HG02852 (cell line): ENCODE measurements around the gene TBC1D5.

Experiments used
- ATAC-seq: cut with Tn5 transposase; IDR thresholded peaks from one replicate; pipeline ENCODE4 v1.9.1; 2021; ENCODE audit warnings: mild to moderate bottlenecking, moderate library complexity; ENCODE audit not compliant: unreplicated experiment

The TBC1D5 gene

GRCh38 chr3:17258823-17259436 lies 483.5 kb downstream of the TBC1D5 start:
- ATAC-seq = no peak

- ATAC-seq = no peak
Observed at GRCh38 chr3:17257269-17257668, 485.2 kb downstream of the TBC1D5 start.

GRCh38 chr3:17243621-17244020 lies 498.8 kb downstream of the TBC1D5 start:
- no peak for ATAC-seq

GRCh38 chr3:17239417-17239816 lies 503.0 kb downstream of the TBC1D5 start:
- ATAC-seq = no peak

GRCh38 chr3:17238023-17238422 lies 504.4 kb downstream of the TBC1D5 start:
- no peak for ATAC-seq

- no peak for ATAC-seq
Observed at GRCh38 chr3:17235310-17235709, 507.1 kb downstream of the TBC1D5 start.

GRCh38 chr3:17234382-17234781 lies 508.0 kb downstream of the TBC1D5 start:
- no peak for ATAC-seq

GRCh38 chr3:17233398-17233800 lies 509.0 kb downstream of the TBC1D5 start:
- ATAC-seq = peak; percentile 83

- no peak for ATAC-seq
Observed at GRCh38 chr3:17232442-17232841, 510.0 kb downstream of the TBC1D5 start.

- no peak for ATAC-seq
Observed at GRCh38 chr3:17231537-17232261, 510.7 kb downstream of the TBC1D5 start.

- ATAC-seq = no peak
Observed at GRCh38 chr3:17227472-17227871, 515.0 kb downstream of the TBC1D5 start.

GRCh38 chr3:17221529-17221928 lies 520.9 kb downstream of the TBC1D5 start:
- no peak for ATAC-seq

- no peak for ATAC-seq
Observed at GRCh38 chr3:17219593-17219992, 522.8 kb downstream of the TBC1D5 start.

- ATAC-seq = no peak
Observed at GRCh38 chr3:17218587-17218986, 523.8 kb downstream of the TBC1D5 start.

- no peak for ATAC-seq
Observed at GRCh38 chr3:17217588-17217987, 524.8 kb downstream of the TBC1D5 start.

GRCh38 chr3:17213102-17213501 lies 529.3 kb downstream of the TBC1D5 start:
- ATAC-seq = no peak

GRCh38 chr3:17207979-17208378 lies 534.5 kb downstream of the TBC1D5 start:
- ATAC-seq = no peak

GRCh38 chr3:17207019-17207418 lies 535.4 kb downstream of the TBC1D5 start:
- no peak for ATAC-seq

GRCh38 chr3:17204049-17204650 lies 538.3 kb downstream of the TBC1D5 start:
- ATAC-seq = no peak

GRCh38 chr3:17201538-17201937 lies 540.9 kb downstream of the TBC1D5 start:
- ATAC-seq = no peak

- peak; percentile 86 for ATAC-seq
Observed at GRCh38 chr3:17195856-17196604, 546.4 kb downstream of the TBC1D5 start.
